Activated T-helper 17 cell treated with anti-CD3 and anti-CD28 coated beads, Interleukin-2, amount 50 U/mL, for 72 hours (primary cell): ENCODE results near the gene CASP3. TPM values are rescaled to one million over a fixed set of nuclear protein-coding genes. Genes with fewer than 3 reads are reported as not detected.
"Not testable (repeated sequence)": the region's sequence is repeated elsewhere in the genome, so short reads cannot be mapped to it uniquely, and the experiment has no call there.

Experiments used
- ATAC-seq: fragments of 150-1000 bp; cut with Tn5 transposase; replicated peaks from 2 replicates; pipeline ENCODE4 v1.10.0; 2021; ENCODE audit warnings: mild to moderate bottlenecking, moderate library complexity
- H3K27ac Mint-ChIP-seq: one replicate; pipeline ENCODE4 v1.8.0; 2022; ENCODE audit warnings: mixed read lengths
- H3K27me3 Mint-ChIP-seq: one replicate; pipeline ENCODE4 v1.8.0; 2022; ENCODE audit warnings: mixed read lengths
- H3K36me3 Mint-ChIP-seq: one replicate; pipeline ENCODE4 v1.8.0; 2022; ENCODE audit warnings: low read depth, mild to moderate bottlenecking, mixed read lengths
- H3K4me1 Mint-ChIP-seq: one replicate; pipeline ENCODE4 v1.8.0; 2022; ENCODE audit warnings: mixed read lengths
- H3K4me3 Mint-ChIP-seq: one replicate; pipeline ENCODE4 v1.8.0; 2022; ENCODE audit warnings: mild to moderate bottlenecking, mixed read lengths
- H3K9me3 Mint-ChIP-seq: one replicate; pipeline ENCODE4 v1.8.0; 2022; ENCODE audit warnings: mixed read lengths
- total RNA-seq, 2 donors: library from RNA; stranded (reverse); gene quantifications; one replicate each; pipeline ENCODE4 v1.2.3, GENCODE V29; 2022

CASP3 gene
- total RNA-seq, 2 donors from 2014 or later = 65.2 to 84.9 TPM

DNA sequence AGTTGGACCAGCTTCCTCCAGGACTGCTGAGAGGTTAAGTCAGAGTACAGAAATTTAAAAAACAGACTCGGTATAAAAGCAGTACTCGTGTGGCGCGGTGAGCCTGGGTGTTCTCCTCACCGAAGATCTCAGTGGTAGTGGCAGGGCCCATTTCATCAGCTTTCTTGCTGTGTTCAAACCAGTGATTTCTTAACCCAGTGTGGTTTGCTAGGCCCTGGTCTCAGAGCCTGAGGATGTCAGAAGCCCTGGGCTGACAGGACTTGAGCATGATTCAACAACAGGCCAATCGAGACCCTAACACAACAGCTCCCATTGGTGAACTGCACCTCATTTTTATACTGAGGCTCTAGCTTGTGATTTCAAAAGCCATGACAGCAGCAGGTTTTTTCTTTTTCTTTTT is 23.5 kb upstream of the CASP3 start:
- no peak for ATAC-seq
- Mint-ChIP-seq H3K4me1 (peaks cover 18% of the 10 kb centered on the region), H3K36me3 (peaks cover 37% of the 10 kb centered on the region), H3K9me3 (no peaks in the 10 kb centered on the region), H3K27ac (no peak overlapping the region), H3K27me3 (no peaks in the 10 kb centered on the region), H3K4me3 (no peak overlapping the region)

DNA sequence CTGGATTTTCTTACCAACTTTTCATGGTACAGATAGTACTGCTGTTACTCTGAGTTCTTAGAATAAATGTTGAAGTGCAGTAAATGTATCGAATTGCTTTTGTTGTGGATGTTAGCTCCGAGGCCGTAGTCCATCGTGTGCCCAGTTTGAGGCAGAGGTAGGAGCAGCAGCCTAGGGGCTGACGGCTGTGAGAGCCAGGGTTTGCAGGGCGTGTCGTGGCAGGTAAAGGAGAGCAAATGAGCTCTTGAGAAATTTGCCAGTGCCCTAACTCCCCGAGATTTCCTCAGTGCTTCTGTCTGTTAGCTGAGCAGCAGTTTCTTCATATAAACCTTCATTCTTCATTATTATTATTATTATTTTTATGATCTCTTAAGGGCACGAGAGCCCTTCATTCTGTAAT is 21.9 kb upstream of the CASP3 start:
- no peak for ATAC-seq
- H3K36me3 Mint-ChIP-seq = peaks cover 39% of the 10 kb centered on the region

DNA sequence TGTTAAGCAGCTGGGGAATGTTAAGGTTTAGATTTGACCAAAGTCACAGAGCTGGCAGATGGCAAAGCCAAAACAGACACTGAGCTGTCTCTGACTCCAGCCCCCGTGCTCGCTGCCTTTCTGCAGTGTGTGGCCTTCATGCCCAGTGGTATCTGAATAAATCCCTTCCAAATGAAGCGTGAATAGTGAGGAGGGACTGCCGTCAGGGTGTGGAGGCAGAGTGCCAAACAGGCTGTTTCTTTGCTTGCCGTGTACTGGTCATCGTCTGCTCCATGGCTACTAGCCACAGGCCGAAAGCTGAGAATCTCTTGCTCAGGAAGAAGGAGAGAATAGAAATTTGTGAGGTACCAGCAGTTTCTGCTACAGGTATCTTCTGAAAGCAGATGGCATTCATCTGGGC is 20.0 kb upstream of the CASP3 start:
- Mint-ChIP-seq H3K27me3 (no peaks in the 10 kb centered on the region), H3K36me3 (peaks cover 39% of the 10 kb centered on the region), H3K9me3 (no peaks in the 10 kb centered on the region), H3K27ac (peak overlapping the region; percentile 46), H3K4me1 (peaks cover 19% of the 10 kb centered on the region), H3K4me3 (no peak overlapping the region)
- no peak for ATAC-seq

More for the DNA sequence above, 21.9 kb upstream of the CASP3 start:
- H3K27ac Mint-ChIP-seq = no peak overlapping the region
- no peaks in the 10 kb centered on the region for H3K9me3 Mint-ChIP-seq
- H3K4me1 Mint-ChIP-seq = peaks cover 19% of the 10 kb centered on the region
- no peak overlapping the region for H3K4me3 Mint-ChIP-seq
- H3K27me3 Mint-ChIP-seq = no peaks in the 10 kb centered on the region

DNA sequence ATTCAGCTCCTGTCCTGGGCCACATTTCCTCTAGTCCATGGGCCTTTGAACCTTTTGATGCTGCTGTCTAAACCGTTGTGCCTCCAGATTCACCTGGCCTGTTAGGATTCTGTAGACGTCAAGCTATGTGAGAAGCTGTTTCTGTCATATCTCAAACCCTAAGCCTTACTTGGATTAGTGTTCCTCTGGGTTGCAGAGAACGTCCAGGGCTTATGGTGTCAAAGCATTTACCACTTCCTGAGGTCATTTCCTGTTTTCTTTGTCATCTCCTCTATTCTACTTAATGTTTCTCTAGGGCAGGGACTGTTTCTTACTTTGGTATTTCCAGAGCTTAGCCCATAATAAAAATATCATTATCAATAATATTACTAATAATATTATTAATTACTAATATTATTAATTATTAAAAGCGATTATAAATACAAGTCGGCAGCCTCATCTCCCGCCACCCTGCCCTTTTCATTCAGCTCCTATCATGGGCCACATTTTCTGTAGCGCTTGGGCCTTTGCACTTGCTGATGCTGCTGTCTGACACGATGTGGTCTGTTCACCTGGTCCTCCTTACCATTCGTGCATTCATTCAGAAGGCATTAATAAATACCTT is 19.4 kb upstream of the CASP3 start:
- peaks cover 39% of the 10 kb centered on the region for H3K36me3 Mint-ChIP-seq
- H3K9me3 Mint-ChIP-seq = no peaks in the 10 kb centered on the region
- H3K27ac Mint-ChIP-seq = peak overlapping the region; percentile 35
- ATAC-seq = peak; percentile 78
- H3K27me3 Mint-ChIP-seq = no peaks in the 10 kb centered on the region
- peaks cover 19% of the 10 kb centered on the region for H3K4me1 Mint-ChIP-seq
- no peak overlapping the region for H3K4me3 Mint-ChIP-seq

DNA sequence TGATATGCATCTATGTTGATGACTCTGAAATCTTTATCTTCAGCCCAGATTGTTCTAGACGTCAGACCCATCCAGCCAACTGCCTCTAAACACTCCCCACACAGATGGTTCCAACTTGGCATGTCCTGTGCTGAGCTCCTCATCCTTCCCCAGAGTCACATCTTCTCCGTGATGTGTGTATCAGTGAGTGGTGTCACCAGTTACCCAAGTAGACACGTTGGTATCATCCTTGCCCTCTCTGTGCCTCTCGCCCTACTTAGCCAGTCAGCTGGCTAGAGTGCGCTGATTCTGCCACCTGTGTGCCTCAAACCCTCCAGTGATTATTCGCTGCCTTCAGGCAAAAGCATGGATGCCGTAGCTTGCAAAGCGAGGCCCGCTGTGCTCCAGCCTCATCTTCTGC is 18.8 kb upstream of the CASP3 start:
- Mint-ChIP-seq H3K9me3 (no peaks in the 10 kb centered on the region), H3K27ac (peak overlapping the region; percentile 35), H3K36me3 (peaks cover 39% of the 10 kb centered on the region), H3K4me1 (peaks cover 19% of the 10 kb centered on the region), H3K27me3 (no peaks in the 10 kb centered on the region), H3K4me3 (no peak overlapping the region)
- ATAC-seq = peak; percentile 31

DNA sequence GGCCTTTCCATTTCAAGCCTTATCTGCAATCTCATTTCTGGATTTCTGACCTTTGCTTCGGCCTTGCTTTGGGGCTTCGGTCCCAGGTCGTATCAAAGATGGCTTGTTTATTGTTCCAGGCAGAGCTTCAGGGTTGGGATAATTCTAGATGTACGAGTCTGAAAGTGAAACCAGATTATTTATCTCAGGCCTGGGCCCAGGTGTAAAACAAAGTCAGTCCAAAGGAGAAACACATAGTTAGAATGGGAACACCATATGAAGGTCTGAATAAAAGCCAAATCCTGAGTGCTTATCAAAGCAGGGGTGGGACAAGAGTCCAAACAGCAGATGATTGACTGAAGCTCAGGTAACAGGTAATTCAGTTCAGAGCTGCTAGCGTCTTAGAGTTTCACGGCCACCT is 17.4 kb upstream of the CASP3 start:
- Mint-ChIP-seq H3K4me3 (no peak overlapping the region), H3K27ac (no peak overlapping the region), H3K36me3 (peaks cover 27% of the 10 kb centered on the region), H3K9me3 (no peaks in the 10 kb centered on the region), H3K27me3 (no peaks in the 10 kb centered on the region), H3K4me1 (peaks cover 19% of the 10 kb centered on the region)
- ATAC-seq = no peak

DNA sequence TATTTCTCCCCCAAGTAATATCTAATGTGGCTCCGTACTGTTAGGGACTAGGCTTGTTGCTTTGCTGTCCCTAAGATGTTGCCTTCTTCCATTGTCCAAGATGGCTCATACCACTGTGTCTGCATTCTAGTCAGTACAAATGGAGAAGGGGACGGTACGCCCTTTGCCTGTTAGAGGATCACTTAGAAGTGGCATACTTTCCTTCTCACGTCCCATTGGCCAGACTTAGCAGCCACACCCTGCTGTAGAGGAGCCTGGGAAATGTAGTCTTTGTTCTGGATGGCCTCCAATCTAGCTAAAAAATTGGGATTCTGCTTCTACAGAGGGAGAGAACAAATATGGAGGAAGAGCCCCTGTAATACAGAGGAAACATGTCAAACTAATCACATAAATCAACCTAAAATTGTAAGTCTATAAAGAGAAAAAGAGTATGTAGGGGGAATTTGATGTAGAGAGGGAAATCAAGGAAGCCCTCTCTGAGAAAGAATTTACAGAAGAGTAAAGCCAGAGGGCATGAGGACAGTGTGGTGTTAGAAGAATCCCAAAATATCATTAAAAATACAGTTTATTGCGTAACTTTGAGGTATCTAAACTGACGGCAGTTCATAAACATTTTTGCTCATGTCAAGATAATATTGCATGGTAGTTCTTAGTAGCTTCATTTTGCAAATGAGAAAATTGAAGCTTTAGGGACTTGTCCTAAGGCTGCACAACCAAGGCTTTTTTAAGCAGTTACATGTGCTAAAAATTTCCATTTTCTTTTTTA is 15.4 kb upstream of the CASP3 start:
- Mint-ChIP-seq H3K27ac (no peak overlapping the region), H3K36me3 (peaks cover 28% of the 10 kb centered on the region), H3K4me3 (no peak overlapping the region), H3K9me3 (no peaks in the 10 kb centered on the region), H3K4me1 (peaks cover 16% of the 10 kb centered on the region), H3K27me3 (no peaks in the 10 kb centered on the region)
- no peak for ATAC-seq

DNA sequence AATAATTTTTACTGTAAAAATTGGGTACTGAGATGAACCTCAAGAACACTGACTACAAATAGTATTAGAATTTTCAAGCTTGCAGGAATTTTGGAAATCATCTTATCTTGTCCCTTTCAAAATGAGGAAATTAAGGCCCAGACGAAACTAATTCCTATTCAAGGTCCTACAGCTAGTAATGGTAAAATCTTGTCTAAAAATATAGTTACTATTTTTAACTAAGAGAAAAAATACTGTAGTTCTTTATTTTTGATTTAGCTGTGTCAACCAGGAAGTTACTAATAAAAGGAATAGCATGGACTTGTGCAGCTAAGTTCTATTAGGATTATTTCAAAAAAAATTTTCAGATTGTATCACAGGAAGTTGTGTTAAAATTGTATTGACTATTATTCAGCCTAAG is 13.0 kb upstream of the CASP3 start:
- H3K4me1 Mint-ChIP-seq = no peaks in the 10 kb centered on the region
- H3K36me3 Mint-ChIP-seq = peaks cover 21% of the 10 kb centered on the region
- H3K9me3 Mint-ChIP-seq = no peaks in the 10 kb centered on the region
- ATAC-seq = no peak
- no peak overlapping the region for H3K4me3 Mint-ChIP-seq
- no peaks in the 10 kb centered on the region for H3K27me3 Mint-ChIP-seq
- no peak overlapping the region for H3K27ac Mint-ChIP-seq

DNA sequence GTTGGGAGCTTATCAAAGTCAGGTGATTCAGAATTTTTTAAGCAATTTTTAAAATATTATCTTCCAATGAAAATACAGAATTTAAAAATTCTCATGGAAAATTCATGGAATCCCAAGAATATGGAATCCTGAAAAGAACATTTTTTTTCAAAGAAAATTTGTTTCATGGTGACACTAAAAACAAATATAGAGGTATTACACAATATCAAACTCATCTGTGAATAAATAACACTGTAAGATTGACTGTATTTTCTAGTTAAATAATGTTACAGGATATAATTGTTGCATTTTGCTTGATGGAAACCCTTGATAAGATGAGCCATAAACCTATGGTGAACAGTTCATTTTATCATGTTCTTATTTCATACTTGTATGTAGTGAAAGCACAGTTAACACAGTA is 11.7 kb upstream of the CASP3 start:
- no peak for ATAC-seq

DNA sequence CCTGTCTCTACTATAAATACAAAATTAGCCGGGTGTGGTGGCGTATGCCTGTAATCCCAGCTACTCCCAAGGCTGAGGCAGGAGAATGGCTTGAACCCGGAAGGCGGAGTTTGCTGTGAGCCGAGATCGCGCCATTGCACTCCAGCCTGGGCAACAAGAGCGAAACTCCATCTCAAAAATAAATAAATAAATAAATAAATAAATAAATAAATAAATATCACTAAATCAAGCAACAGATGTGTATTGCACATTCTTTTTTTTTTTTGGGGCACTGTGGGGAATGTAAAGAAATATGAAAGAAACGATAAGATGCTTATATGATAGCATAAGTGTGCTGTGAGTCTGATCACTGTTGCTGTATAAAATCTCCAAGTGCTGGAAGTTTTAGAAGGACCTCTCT is 8.6 kb upstream of the CASP3 start:
- not testable (repeated sequence) for ATAC-seq, H3K27ac Mint-ChIP-seq, H3K27me3 Mint-ChIP-seq, H3K4me3 Mint-ChIP-seq, H3K4me1 Mint-ChIP-seq, H3K9me3 Mint-ChIP-seq
- peaks cover 34% of the 10 kb centered on the region for H3K36me3 Mint-ChIP-seq

More for the DNA sequence above, 11.7 kb upstream of the CASP3 start:
- no peaks in the 10 kb centered on the region for H3K4me1 Mint-ChIP-seq
- no peaks in the 10 kb centered on the region for H3K27me3 Mint-ChIP-seq
- H3K27ac Mint-ChIP-seq = no peak overlapping the region
- H3K36me3 Mint-ChIP-seq = peaks cover 33% of the 10 kb centered on the region
- H3K4me3 Mint-ChIP-seq = no peak overlapping the region
- H3K9me3 Mint-ChIP-seq = no peaks in the 10 kb centered on the region

DNA sequence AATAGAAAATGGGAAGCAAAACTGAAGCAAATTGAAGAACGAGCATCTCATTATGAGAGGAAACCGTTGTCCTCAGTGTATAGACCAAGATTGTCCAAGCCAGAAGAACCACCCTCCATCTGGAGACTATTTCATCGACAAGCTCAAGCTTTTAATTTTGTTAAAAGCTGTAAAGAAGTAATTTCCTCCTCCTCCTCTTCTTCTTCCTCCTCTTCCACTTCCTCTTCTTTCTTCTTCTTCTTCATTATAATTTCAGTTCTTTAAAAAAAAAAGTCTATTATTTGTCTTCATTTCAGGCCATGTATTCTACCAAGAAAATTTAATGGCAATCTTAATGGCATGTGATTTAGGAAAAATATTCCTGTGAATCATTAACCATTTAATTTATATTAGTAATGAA is 7.9 kb upstream of the CASP3 start:
- no peak overlapping the region for H3K27ac Mint-ChIP-seq
- ATAC-seq = no peak
- no peaks in the 10 kb centered on the region for H3K27me3 Mint-ChIP-seq
- no peak overlapping the region for H3K4me3 Mint-ChIP-seq
- H3K9me3 Mint-ChIP-seq = no peaks in the 10 kb centered on the region
- peaks cover 3% of the 10 kb centered on the region for H3K4me1 Mint-ChIP-seq
- H3K36me3 Mint-ChIP-seq = peaks cover 34% of the 10 kb centered on the region

DNA sequence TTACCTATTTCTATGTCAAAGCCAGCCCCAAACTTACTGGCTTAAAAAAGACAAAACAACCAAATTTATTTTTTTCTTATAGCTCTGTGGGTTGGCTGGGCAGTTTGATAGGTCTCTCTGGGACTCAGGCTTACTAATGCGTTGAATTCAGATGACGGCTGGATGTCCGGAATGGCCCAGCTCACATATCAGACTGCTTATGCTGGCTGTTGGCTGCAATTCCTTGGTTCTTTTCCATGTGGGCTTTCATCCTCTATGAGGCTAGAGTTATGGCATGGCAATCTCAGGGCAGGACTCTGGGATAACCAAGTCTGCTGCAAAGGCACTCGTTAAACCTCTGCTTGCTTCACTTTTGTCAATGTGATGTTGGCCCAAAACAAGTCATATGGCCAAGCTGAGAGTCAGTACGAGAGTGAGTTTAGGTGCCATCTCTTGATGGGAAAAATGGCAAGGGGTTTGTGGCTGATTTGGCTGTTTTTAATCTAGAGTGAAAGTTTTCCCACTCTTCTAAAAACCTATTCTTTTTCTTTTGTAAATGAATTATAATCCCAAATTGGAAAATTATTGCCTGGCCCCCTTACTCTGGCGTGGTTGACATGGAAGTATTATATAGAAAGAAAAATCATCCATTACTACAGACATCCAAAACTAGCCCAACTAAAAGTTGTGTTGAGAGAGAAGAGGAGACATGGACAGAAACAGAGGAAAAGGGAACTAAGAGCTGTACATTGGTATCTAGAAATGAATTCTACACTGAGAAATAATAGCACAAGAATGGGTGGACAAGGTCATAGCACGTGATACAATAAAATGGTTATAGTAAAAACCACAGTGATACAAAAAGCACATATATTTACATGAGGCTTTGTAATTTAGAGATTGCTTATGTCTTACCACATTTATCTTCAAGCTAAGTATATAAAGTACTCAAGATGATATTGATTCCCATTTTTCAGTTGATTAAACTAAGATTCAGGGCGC is 6.9 kb upstream of the CASP3 start:
- Mint-ChIP-seq H3K36me3 (peaks cover 31% of the 10 kb centered on the region), H3K4me1 (peaks cover 6% of the 10 kb centered on the region), H3K27ac (no peak overlapping the region), H3K27me3 (no peaks in the 10 kb centered on the region), H3K4me3 (no peak overlapping the region), H3K9me3 (no peaks in the 10 kb centered on the region)
- ATAC-seq = no peak

DNA sequence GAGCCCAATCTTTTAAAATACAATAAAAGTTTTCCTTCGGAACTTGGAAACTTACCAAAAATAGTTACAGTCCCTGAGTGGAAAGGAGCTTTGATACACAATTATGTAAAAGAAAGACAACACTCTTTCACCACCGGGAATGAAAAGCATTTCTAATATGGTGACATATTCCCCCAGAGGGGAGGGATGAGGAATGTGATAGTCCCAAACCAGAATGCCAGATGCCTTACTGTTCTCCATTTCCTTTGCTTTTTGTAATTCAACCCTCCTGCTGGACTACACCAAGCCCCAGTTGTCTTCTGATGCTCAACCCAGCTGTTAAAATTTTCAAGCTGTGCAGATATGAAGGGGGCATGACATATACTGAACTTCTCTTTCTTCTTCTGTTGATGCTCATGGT is 4.4 kb upstream of the CASP3 start:
- ATAC-seq = no peak
- H3K4me3 Mint-ChIP-seq = no peak overlapping the region

DNA sequence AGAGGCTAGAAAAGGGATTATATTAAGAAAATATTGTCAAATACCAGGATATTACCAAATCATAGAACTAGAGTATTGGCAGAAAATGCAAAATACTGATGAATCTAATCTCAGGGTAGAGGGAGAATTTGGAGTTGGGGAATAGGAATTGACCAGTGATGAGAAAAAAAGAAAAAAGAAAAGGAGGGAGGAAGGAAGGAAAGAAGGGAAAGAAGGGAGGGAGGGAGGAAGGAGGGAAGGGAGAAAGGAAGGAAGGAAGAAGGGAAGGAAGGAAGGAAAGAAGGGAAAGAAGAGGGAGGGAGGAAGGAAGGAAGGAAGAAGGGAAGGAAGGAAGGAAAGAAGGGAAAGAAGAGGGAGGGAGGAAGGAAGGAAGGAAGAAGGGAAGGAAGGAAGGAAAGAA is 3.4 kb upstream of the CASP3 start:
- not testable (repeated sequence) for H3K9me3 Mint-ChIP-seq, H3K4me3 Mint-ChIP-seq, ATAC-seq, H3K27me3 Mint-ChIP-seq
- Mint-ChIP-seq H3K36me3 (peaks cover 29% of the 10 kb centered on the region), H3K4me1 (peaks cover 16% of the 10 kb centered on the region), H3K27ac (peak overlapping the region; percentile 58)

More for the DNA sequence above, 4.4 kb upstream of the CASP3 start:
- Mint-ChIP-seq H3K36me3 (peaks cover 26% of the 10 kb centered on the region), H3K27me3 (no peaks in the 10 kb centered on the region), H3K4me1 (peaks cover 11% of the 10 kb centered on the region), H3K9me3 (no peaks in the 10 kb centered on the region), H3K27ac (no peak overlapping the region)
